ENCODE measurements around the gene ADA. TPM values are rescaled to one million over a fixed set of nuclear protein-coding genes. Genes with fewer than 3 reads are reported as not detected.
"Not testable (repeated sequence)": the region's sequence is repeated elsewhere in the genome, so short reads cannot be mapped to it uniquely, and the experiment has no call there.

The ADA gene
- polyA plus RNA-seq, 3 donors: 5.8 to 30.0 (median 18.4) TPM

DNA sequence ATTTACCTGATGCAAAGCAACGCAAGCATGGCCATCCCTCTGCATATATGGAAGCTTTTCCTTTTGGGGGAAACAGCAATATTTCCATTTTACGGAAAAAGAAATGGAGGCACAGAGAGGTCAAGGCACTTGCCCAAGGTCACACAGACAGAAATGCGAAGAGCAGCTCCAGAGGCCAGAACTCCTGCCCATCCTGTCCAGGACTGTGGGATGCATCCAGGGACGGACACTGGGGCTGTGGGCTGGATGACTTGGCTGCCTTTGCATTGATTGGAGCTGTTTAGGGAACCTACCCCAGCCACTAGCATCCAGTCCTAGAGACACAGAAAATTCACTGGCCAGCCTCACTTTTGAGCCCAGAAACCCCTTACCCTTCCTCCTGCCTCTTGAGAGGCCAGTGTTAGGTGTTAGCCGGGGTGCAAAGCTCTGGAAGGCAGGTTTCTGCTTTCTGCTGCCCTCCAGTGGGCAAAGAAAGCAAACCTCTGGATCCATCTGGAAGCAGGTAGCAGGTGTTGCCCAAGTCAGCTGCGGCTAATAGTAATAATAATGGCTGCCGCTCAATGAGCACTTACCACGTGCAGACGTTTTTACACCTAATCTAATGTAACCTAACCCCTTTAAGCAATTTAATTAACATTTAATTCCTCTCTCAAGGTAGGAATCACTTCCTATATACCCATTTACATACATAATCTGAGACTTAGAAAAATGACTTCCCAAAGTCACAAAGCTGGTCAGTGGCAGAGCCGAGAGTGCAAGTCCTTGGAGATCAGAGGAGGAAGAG is 32.0 kb upstream of the ADA start:
- H3K27ac ChIP-seq (ENCODE audit: low read depth, low read length): no peak overlapping the region

DNA sequence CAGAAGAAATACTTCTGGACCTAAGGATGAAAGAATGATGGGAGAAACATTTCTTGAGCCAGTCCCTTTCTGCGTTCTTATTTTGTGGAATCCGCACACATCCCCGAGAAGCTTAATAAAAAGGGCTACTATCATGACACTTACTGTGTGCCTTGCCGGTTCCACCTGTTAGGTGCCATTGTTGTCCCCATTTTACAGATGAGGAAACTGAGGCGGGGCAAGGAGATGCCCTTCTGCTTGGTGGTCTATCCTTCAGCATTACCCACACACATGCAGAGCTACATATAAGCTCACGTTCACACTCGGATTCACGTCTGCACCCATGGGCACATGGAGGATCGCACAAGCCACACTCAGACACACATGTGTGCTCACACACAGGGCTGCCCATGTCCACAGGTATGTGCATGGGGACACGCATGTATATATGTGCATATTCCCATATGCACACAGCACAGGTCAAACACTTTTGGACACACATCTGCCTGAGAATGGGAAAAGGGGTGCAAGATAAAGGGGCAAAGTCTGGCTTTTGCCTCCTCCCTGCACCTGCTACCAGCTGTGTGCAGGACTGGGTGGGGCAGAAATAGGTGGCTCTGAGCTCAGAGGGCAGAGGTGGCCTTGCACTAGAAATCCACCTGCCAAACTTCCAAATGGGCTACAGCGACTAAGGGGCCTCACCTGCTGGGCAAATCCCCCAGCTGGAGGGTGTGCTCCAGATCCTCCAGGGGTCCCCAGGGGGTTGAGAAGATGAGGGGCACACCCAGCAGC is 30.5 kb upstream of the ADA start:
- 90 to 94% (median 93%) methylated on average over 11 of the region's 11 CpGs for WGBS, 3 donors
- no peak overlapping the region for H3K27ac ChIP-seq (ENCODE audit: low read depth, low read length)

More for the DNA sequence above, 32.0 kb upstream of the ADA start:
- 37 to 54% (median 45%) methylated on average over 10 of the region's 10 CpGs for WGBS, 3 donors

DNA sequence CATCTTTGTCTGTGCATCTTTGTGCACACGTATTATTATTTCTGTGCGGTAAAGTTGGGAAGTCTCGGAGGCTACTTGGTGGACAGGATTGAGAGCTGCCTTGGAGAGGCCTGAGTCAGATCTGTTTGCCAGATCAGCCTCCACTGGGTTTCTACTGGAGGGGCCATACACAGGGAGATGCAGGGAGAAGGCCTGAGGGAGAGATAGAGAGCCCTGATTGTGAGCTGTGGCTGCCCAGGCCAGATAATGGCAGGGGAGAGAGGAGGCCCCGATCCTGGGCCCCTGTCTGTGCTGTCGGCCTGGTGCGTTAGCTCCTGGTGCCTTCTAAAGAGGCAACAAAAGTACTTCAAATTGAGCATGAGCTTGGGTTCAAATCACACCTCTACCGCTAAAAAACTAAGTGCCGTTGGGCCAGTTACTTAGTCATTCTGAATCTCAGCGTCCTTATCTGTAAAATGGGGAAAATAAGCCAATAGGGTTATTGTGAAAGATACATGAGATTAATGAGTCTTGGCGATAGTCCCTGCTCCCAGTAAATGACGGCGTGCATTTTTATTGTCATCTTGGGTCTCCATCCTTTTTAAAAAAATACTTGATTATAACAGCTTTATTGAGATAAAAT is 27.6 kb upstream of the ADA start:
- 86 to 92% (median 86%) methylated on average over 12 of the region's 12 CpGs for WGBS, 3 donors
- no peak overlapping the region for H3K27ac ChIP-seq (ENCODE audit: low read depth, low read length)

DNA sequence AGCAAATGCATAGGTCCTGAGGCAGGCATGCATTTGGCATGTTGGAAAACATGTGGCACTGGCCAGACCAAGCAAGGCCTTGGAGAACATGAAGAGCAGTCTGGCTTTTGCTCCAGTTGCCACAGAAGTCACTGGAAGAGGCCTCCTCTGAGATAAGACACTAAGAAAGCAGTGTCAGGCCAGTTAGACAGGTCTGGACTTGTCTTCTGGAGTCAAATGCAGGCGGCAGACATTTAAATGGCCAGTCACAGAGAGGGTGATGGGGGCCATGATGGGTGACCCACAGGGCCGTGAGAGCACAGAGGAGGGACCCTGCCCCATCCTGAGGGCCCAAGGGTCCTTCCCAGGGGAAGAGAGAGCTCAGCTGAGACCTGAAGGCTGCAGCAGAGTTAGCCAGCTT is 26.7 kb upstream of the ADA start:
- H3K27ac ChIP-seq (ENCODE audit: low read depth, low read length): no peak overlapping the region
- WGBS, 3 donors: 25 to 94% (median 87%) methylated on average over 2 of the region's 2 CpGs

DNA sequence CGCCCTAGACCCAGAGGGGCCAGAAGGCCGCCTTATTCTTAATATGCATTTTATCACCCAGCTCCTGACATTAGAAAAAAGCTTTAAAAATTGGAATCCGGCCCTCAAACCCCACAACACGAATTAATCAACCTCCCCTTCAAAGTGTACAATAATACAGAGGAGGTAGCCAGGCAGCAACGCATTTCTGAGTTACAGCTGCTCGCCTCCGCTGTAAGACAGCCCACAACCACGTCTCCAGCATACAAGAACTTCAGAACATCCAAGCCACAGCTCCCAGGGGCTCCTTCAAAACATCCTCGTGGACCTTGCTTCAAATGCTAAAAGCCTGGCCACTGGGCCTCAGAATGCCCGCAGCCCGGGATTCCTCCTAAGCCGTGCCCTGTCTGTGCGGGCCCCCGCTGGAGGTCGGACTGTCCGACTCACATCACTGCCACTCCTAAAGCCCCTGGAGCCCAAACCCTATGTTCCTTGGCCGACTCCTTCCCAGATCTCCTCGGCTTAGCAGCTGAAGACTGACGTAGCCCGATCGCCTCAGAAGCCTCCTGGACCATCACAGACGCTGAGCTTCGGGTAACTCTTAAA is 20.9 kb upstream of the ADA start:
- H3K27ac ChIP-seq (ENCODE audit: low read depth, low read length): not testable (repeated sequence)
- WGBS, 3 donors: 82 to 90% (median 88%) methylated on average over 23 of the region's 23 CpGs

DNA sequence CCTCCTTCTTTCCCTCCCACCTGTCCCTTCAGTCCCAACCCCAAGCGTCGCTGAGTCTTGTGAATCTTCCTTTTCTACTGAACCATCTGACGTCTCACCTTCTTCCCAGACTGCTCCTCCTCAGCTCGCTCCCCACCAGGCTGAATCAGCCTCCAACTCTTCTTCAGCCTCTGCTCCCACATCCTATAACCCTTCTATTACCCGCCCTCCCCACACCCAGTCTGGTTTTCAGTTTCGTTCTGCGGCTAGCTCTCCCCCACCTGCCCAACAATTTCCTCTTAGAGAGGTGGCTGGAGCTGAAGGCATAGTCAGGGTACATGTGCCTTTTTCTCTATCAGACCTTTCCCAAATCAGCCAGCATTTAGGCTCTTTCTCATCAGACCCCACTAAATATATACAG is 20.0 kb upstream of the ADA start:
- WGBS, 3 donors: 55 to 73% (median 56%) methylated on average over 6 of the region's 7 CpGs
- not testable (repeated sequence) for H3K27ac ChIP-seq (ENCODE audit: low read depth, low read length)

DNA sequence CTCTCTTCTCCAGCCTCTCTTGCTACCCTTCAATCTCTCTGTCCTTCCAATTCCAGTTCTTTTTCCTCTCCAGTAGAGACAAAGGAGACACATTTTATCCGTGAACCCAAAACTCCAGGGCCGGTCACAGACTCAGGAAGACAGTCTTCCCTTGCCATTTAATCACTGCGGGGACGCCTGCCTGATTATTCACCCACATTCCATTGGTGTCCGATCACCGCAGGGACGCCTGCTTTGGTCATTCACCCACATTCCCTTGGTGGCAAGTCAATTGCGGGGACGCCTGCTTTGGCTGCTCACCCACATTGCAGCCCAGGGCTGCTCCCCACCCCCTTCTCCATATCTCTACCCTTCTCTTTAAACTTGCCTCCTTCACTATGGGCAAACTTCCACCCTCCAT is 19.4 kb upstream of the ADA start:
- 74 to 94% (median 87%) methylated on average over 9 of the region's 9 CpGs for WGBS, 3 donors
- not testable (repeated sequence) for H3K27ac ChIP-seq (ENCODE audit: low read depth, low read length)

DNA sequence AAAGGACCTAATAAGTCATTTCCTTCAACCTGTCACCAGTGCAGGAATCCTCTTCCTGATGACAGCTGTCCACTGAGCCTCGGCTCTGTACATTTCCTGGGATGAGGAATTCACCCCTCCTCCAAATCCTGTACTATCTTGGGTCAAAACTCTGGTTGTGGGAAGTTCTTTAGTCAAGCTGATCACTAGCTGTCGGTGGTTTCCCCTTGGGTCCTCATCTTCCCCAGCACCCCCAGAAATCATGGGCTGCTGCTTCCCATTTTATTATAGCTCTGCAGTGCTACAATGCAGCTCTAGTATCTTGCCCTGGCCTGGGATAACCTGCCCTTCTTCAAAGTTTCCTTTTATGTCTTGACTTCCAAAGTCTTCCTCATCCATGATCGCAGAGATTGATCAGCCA is 14.6 kb upstream of the ADA start:
- 63 to 75% (median 68%) methylated on average over 3 of the region's 3 CpGs for WGBS, 3 donors
- no peak overlapping the region for H3K27ac ChIP-seq (ENCODE audit: low read depth, low read length)

DNA sequence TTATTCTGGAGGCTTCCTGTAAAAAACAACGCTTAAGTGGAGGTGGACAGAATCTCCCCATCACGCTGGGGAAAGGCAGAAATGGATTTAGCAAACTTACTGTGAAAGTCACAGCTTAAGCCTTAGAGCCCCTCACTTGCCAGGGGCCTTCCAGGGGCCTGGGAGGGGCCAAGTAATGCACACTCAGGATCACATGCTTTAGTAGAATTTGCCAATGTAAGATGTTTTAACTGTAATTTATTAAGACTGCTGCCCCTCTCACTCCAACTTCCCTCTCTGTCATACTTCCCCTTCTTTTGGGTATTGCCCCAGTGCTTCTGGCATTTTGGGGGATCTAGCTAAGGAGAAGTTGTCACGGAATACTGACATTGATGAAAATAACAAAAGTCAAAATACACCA is 12.6 kb upstream of the ADA start:
- no peak overlapping the region for H3K27ac ChIP-seq (ENCODE audit: low read depth, low read length)
- 36 to 42% (median 38%) methylated on average over 3 of the region's 3 CpGs for WGBS, 3 donors

DNA sequence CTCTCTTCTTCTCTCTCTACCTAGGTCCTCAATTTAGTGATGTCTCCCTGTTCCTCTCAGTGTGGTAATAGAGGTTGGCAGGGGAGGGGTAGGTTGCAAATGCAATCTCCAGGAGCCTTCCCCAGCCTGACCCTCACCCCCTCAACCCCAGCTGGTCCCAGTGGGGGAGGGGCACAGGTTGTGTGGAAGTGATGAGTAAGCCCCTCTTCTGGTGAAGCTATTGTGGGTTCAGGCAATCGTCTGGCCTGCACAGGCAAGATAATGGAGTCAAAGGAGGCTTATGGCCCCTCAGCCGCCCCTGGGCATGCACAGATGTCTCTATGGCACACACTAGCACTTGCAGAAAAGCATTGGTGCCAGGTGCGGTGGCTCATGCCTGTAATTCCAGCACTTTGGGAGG is 10.8 kb upstream of the ADA start:
- H3K27ac ChIP-seq (ENCODE audit: low read depth, low read length): no peak overlapping the region
- 44 to 70% (median 56%) methylated on average over 3 of the region's 3 CpGs for WGBS, 3 donors

DNA sequence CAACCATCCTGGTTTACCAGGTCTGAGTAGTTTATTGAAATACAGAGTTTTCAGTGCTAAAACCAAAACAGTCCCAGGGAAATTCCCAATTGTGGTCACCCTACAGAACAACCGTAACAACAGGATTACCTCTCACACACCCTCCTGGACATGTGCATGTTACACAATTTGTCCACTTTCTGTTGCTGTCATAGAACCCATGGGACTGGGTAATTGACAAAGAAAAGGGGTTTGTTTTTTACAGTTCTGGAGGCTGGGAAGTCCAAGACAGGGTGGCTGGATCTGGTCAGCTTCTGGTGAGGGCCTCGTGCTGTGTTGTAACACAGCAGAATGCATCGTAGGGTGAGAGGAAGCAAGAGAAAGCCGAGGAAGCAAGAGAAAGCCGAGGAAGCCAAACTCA is 9.1 kb upstream of the ADA start:
- 48 to 86% (median 53%) methylated on average over 5 of the region's 5 CpGs for WGBS, 3 donors
- no peak overlapping the region for H3K27ac ChIP-seq (ENCODE audit: low read depth, low read length)

DNA sequence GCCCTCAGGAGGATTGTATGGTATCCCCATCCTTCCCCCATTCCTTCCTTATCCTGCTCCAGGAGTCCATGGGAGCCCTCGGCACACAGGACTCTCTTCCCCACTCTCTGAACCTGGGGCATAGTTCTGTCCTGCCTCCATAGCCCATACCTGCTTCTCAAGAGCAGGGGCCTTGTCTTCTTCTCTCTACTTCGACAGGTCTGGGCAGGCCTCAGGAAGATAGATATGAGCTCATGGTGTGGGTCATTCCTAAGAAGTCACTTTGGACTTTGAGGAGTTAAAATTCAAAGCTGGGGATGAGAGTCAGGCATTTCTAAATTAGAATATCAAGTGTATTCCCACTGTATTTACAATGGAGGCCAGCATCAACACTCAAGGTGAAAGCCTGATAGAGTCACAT is 8.4 kb upstream of the ADA start:
- WGBS, 3 donors: 94 to 97% (median 94%) methylated on average over 2 of the region's 2 CpGs

DNA sequence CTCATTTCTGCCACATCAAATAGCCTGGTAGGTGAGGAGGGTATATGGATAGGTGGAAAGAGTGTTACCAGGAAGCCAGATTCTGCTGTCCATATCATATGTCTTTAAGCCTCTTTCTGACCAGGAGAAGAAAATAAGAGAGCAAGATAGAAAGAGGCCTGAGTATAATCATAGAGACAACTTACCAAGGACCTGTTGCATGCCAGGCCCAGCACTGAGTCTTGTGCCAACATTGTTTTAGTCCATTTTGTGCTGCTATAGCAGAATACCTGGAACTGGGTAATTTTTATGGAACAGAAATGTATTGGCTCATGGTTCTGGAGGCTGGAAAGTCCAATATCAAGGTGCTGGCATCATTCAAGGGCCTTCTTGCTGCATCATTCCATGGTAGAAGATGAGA is 7.3 kb upstream of the ADA start:
- no peak overlapping the region for H3K27ac ChIP-seq (ENCODE audit: low read depth, low read length)

More for the DNA sequence above, 8.4 kb upstream of the ADA start:
- H3K27ac ChIP-seq (ENCODE audit: low read depth, low read length): no peak overlapping the region

DNA sequence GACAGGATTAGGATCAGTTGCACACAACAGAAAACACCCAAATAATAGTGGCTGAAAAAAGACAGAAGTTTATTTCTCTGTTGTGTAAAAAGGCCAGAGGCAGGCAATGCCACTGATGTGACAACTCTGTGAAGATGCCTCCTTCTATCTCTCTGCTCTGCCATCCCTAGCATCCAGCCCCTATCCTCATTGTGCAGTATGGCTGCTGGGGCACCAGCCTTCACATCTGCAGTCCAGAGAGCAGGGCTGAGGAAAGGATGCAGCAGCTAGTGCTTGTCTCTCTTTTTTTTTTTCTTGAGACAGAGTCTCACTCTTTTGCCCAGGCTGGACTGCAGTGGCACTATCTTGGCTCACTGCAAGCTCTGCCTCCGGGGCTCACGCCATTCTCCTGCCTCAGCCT is 6.4 kb upstream of the ADA start:
- no peak overlapping the region for H3K27ac ChIP-seq (ENCODE audit: low read depth, low read length)
- WGBS, 3 donors: 92 to 100% (median 98%) methylated on average over 2 of the region's 2 CpGs

DNA sequence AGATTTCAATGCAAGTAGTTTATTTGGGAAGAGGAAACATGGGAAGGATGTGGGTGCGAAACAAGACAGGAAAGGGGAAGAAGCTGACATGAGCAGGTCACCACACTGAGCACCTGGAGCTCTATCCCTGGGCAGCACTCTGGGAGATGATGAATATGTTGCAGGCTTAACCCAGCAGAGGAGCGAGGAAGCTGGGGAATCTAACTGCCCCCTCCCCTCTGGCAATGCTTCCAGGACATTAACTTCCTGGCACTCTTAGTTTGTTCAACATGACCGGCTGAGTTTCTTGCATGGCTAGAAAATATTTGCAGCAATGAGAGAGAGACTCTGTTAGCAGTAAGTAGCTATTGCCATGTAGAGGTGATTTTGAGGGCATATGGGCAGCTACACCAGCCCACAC is 4.9 kb upstream of the ADA start:
- H3K27ac ChIP-seq (ENCODE audit: low read depth, low read length): no peak overlapping the region
- WGBS, 3 donors: 53 to 62% (median 56%) methylated on average over 3 of the region's 3 CpGs

DNA sequence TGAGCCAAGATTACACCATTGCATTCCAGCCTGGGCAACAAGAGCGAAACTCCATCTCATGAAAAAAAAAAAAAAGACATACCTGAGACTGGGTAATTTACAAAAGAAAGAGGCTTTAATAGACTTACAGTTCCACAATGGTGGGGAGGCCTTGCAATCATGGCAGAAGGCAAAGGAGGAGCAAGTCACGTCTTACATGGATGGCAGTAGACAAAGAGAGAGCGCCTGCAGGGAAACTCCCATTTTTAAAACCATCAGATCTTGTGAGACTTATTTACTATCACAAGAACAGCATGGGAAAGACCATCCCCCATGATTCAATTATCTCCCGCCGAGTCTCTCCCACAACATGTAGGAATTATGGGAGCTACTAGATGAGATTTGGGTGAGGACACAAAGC is 2.7 kb upstream of the ADA start:
- 95 to 98% (median 98%) methylated on average over 5 of the region's 5 CpGs for whole genome bisulfite sequencing, 3 donors
- not testable (repeated sequence) for H3K27ac ChIP-seq (ENCODE audit: low read depth, low read length)

DNA sequence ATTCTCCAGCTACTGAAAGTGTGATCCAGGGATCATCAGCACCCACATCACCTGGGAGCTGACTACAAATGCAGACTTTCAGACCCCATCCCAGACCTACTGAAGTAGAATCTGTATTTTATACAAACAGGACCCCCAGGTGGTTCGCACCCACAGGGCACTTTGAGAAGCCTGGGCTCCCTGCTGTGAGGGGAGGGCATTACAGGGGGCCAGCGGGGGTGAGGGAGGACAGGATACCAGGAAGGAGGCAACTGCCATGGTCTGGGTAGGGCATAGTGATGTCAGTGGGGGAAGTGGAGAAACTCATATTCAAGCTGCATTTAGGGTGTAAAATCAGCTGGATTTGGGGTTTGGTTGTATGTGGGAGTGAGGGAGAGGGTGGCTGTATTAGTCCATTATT is 2.0 kb upstream of the ADA start:
- 74 to 86% (median 77%) methylated on average over 2 of the region's 2 CpGs for WGBS, 3 donors
- H3K27ac ChIP-seq (ENCODE audit: low read depth, low read length): no peak overlapping the region

DNA sequence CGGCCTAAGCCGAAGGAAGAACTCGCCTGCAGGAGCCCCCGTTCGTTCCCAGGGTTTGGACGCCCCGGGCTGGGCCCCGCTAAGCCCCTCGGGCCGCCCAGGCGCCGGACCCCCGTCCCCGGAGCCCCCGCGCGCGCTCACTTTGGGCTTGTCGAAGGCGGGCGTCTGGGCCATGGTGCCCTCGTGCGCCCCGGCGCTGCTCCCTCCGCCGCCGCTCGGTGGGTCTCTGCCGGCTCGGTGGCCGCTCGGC is 140 bp downstream of the ADA start:
- 1% methylated on average over 19 to 33 of the region's 33 CpGs for WGBS, 3 donors
- H3K27ac ChIP-seq (ENCODE audit: low read depth, low read length): no peak overlapping the region

DNA sequence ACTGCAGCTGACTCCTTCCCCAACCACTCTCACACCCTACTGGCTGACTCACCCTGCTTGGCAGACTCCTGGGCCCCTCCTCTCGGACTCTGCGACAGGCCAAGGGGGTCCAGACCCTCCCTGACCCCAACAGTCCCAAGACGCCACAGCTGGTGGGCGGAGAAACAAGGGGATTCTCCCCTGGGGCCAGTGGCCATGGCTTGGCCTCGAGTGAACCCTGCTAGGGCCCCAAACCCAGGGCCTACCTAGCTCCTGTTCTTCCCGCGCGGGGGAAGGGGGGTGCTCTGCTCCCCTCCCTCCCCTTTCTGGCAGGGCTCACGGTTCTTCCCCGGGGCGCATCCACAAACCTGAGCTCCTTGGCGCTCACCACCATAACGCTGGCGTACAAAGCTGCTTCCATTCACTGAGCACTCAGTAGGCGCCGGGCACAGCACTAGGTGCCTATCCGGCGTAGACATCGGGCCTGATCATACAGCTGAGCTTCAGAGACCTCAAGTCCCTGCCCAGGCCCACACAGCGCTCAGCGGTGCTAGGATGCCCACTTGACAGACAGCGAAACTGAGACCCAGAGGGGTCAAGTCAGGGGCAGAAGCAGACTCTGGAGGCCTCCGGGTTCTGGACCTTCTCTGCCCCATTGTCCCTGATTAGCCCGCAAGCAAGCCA is 597 bp downstream of the ADA start:
- 17 to 45% (median 22%) methylated on average over 24 of the region's 24 CpGs for WGBS, 3 donors
- no peak overlapping the region for H3K27ac ChIP-seq (ENCODE audit: low read depth, low read length)
